HUDEP-2 (cell line): Measurements from ENCODE around the gene MUC12.
"Not testable (repeated sequence)": the region's sequence is repeated elsewhere in the genome, so short reads cannot be mapped to it uniquely, and the experiment has no call there.

Experiments
- DNase-seq, 76 experiments: peaks; one replicate each; lab custom pipeline; 2025; ENCODE audit not compliant: unreplicated experiment in 76 of 76; lab: John Stamatoyannopoulos, UW

The MUC12 gene

GRCh38 chr7:101059620-101059942, 90.2 kb downstream of the MUC12 start:
- DNase-seq, result no peak

- no peak for DNase-seq
Measured at GRCh38 chr7:101060992-101061391, 91.6 kb downstream of the MUC12 start.

- DNase-seq, result not testable (repeated sequence)
Measured at GRCh38 chr7:101064176-101064550, 94.8 kb downstream of the MUC12 start.

GRCh38 chr7:101065162-101065561, 95.8 kb downstream of the MUC12 start:
- not testable (repeated sequence) for DNase-seq

DNA sequence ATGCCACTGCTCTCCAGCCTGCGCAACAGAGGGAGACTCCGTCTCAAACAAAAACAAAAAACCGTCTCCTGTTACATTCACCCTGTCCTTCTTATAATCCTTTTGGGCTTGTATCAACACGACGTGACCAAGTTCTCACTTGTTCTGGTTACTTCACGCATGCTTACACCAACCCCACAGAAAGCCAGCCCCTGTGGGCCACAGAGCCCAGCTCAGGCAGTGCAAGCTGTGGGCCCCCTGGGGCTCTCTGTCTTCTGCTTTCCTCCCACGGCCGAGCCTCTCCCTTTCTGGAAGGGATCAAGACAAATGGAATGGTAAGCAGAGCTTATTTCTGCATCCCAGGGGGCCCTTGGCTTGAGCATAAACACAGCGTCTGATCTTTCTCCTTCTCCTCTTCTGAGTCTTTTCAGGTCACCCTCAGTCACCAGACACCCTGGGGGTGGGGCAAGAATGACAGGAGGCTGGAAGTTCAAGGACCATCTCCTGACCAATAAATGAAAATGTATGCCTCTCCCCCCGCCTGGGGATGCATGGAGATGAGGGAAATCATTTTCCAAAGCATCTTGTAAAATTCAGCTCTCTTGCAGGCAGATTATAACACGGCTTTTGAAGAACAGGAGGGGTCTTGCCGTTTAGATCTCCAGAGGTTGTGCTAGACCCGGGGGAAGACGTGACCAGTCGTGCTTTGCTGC, 96.9 kb downstream of the MUC12 start:
- DNase-seq, result no peak

GRCh38 chr7:101066833-101067177, 97.4 kb downstream of the MUC12 start:
- no peak for DNase-seq

DNA sequence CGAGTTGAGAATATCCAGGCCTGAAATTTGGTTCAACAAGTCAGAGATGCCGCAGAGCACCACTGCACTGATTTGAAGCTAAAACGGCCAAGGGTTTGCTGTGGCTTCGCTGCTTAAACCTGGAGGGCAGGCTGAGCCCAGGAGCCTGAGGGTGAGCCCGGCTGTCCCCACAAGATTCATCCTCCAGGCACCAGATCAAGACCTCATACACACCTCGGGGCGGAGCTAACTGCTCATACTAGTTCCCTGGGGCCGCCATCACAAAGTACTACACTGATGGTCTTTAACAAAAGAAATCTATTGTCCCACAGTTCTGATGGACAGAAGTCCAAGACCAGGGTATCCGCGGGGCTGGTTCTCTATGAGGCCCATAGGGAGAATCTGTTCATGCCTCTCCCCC, 99.0 kb downstream of the MUC12 start:
- no peak for DNase-seq
